ENCODE measurements around the gene FZR1.
"Not testable (repeated sequence)": the region's sequence is repeated elsewhere in the genome, so short reads cannot be mapped to it uniquely, and the experiment has no call there.

Gene FZR1

GRCh38 chr19:3573858-3574637 lies 67.9 kb downstream of the FZR1 start:
- peak; percentile 91 for DNase-seq

- DNase-seq, result peak; percentile 34
Observed at GRCh38 chr19:3575260-3575741, 69.2 kb downstream of the FZR1 start.

GRCh38 chr19:3575949-3576673 lies 70.0 kb downstream of the FZR1 start:
- no peak for DNase-seq

GRCh38 chr19:3576696-3577443 lies 70.8 kb downstream of the FZR1 start:
- peak; percentile 59 for DNase-seq

GRCh38 chr19:3577723-3578344 lies 71.7 kb downstream of the FZR1 start:
- no peak for DNase-seq

GRCh38 chr19:3578390-3578789 lies 72.3 kb downstream of the FZR1 start:
- no peak for DNase-seq

GRCh38 chr19:3580156-3580934 lies 74.2 kb downstream of the FZR1 start:
- DNase-seq, result peak; percentile 96

GRCh38 chr19:3581792-3582191 lies 75.7 kb downstream of the FZR1 start:
- DNase-seq, result not testable (repeated sequence)

- not testable (repeated sequence) for DNase-seq
Observed at GRCh38 chr19:3584036-3584802, 78.1 kb downstream of the FZR1 start.

GRCh38 chr19:3585301-3586126 lies 79.4 kb downstream of the FZR1 start, which contains the start of gene GIPC3:
Gene GIPC3, plus strand, starts transcription at chr19:3585478. Its CDS starts 120 bp downstream, at chr19:3585598.
- no peak for DNase-seq

GRCh38 chr19:3586127-3586626 lies 80.1 kb downstream of the FZR1 start:
- DNase-seq, result no peak

GRCh38 chr19:3586707-3587346 lies 80.7 kb downstream of the FZR1 start:
- DNase-seq, result no peak
